A549 treated with Mapracorat at 1 μM for 4 hours (cell line): ENCODE measurements around the gene EME2. TPM values are rescaled to one million over a fixed set of nuclear protein-coding genes. Genes with fewer than 3 reads are reported as not detected.

Experiments used
- total RNA-seq: library from RNA; stranded (reverse); fragments of 200-300 nt; extraction: Qiagen RNA extraction; gene quantifications from 5 replicates; pipeline ENCODE4 v1.2.3, GENCODE V29; 2022

The EME2 gene, protein sequence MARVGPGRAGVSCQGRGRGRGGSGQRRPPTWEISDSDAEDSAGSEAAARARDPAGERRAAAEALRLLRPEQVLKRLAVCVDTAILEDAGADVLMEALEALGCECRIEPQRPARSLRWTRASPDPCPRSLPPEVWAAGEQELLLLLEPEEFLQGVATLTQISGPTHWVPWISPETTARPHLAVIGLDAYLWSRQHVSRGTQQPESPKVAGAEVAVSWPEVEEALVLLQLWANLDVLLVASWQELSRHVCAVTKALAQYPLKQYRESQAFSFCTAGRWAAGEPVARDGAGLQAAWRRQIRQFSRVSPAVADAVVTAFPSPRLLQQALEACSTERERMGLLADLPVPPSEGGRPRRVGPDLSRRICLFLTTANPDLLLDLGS
- total RNA-seq, result 6.0 to 12.0 TPM (median 10.0 TPM) in 5 replicates

GRCh38 chr16:1772362-1772907 lies at the start of gene EME2:
EME2 (plus strand) TSS chr16:1772810; CDS start chr16:1773228, 418 bp downstream.

DNA sequence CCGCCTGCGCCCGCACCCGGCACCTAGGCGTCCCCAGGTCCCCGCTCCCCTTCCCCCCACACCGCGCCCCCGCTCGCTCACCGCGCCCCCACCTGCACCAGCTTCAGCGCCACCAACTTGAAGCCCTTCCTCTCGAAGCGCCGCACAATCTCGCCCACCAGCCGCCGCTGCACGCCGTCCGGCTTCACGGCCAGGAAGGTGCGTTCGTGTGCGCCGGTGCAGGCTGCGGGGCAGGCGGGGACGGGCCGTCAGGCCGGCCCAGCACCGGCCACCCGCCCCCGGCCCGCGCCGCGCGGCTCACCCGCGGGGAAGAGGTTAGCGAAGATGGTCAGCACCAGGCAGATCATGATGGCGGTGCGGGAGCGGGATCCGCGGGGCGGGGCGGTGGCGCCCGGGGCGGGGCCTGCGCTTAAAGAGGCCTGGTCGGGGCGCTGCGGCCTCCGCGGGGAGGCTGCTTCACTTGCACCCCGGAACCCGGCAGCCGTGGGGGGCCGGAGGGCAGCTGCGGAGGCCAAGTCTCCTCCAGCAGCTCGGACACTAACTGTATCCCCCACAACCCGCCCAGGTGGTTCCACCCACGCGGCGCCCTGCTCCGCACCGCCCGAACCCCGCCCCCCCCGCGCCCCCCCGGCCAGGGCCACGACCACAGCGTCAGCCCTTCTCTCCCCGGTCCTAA lies 1.3 kb upstream of the EME2 start, which contains the start of gene NME3:
Gene NME3, minus strand, starts transcription at position 356 of the 676 bp plus-strand sequence. Its CDS starts 9 bp downstream, at position 347.

DNA sequence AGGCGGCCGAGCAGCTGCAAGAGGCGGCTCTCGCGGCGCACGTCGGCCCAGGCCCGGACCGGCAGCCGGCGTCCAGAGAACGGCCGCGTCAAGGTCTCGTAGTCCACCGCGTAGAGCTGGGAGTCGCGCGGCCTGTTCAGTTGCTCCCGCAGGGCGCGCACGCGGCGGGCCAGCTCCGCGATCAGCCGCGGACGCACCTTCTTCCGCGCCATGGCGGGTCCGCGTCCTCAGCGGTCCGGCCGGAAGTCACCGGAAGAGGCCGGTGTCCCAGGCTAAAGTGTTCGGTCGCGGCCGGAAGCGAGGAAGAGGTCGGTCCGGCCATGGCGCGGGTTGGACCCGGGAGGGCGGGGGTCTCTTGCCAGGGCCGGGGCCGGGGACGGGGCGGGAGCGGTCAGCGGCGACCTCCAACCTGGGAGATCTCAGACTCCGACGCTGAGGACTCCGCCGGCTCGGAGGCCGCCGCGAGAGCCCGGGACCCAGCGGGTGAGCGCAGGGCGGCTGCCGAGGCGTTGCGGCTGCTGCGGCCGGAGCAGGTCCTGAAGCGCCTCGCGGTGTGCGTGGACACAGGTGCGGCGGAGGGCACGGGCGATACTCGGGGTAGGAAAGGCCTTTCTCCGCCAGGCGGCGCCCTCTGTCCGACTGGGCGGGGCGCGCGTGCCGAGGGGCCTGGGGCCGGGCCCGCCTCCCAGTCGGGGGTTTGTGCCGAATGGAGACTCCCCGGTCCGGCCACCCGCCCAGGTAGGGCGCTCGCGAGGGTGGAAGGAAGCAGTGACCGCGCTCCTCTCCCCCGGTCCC lies 495 bp downstream of the EME2 start, which contains the start of gene MRPS34:
Gene MRPS34, minus strand, starts transcription at position 227 of the 795 bp plus-strand sequence. Its CDS starts 15 bp downstream, at position 212.

GRCh38 chr16:1782408-1783264 lies 10.0 kb downstream of the EME2 start, which contains the start of the genes NUBP2 and SPSB3:
NUBP2 (plus strand) TSS chr16:1782960; CDS start chr16:1783021, 61 bp downstream.
SPSB3 (minus strand) TSS chr16:1782571; CDS start chr16:1781483, 1,088 bp downstream.

DNA sequence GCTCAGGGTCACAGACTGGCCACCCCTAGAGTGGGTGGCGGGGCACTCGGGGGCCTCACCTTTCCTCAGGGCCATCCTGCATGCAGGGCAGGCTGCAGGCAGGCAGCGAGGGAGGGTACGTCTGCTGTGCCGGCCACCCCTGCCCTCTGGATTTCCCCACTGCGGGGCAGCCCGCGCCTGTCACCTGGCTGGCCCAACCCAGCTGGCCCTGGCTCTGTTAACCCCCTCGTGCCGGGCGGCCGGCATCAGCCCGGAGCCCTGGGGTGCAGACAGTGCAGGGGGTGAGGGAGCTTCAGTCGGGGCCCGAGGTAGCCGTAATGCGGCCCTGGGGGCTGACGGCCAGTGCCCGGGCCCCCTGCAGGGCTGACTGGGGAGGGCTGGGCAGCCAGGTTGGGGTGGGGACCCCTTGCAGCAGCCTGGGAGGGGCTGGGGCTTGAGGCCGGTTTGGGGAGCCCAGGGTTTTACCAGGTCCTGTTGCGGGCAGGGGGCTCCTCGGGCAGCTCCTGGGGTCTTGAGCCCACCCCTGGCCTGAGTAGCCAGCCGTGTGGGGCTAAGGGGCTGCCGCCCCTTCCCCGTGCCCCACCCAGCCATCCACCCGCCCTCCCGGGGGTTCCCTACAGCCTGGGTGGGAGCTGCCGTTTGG lies 21.1 kb downstream of the EME2 start, which contains the start of gene IGFALS:
Gene IGFALS, minus strand, starts transcription at position 128 of the 643 bp plus-strand sequence. Its CDS starts 53 bp downstream, at position 75.

Other genes starting within 250 kb of the EME2 start
- 0.17 to 0.20 TPM in 2 of 5 replicates, not detected in the others for gene TMEM204, start 239.1 kb upstream of the EME2 start, total RNA-seq
- gene IFT140, start 160.7 kb upstream of the EME2 start, total RNA-seq, result 7.7 to 9.0 TPM (median 8.6 TPM) in 5 replicates
- 10.2 to 21.1 TPM (median 15.9 TPM) in 5 replicates for gene CRAMP1, start 160.4 kb upstream of the EME2 start, total RNA-seq
- gene JPT2, start 94.5 kb upstream of the EME2 start, total RNA-seq, result 167 to 196 TPM (median 178 TPM) in 5 replicates
- gene MAPK8IP3, start 66.6 kb upstream of the EME2 start, total RNA-seq, result 40.7 to 70.6 TPM (median 60.8 TPM) in 5 replicates
- 31.2 to 64.7 TPM (median 62.4 TPM) in 5 replicates for gene NME3, start 1.3 kb upstream of the EME2 start, total RNA-seq
- gene MRPS34, start 324 bp downstream of the EME2 start, total RNA-seq, result 168 to 282 TPM (median 245 TPM) in 5 replicates
- 17.2 to 28.9 TPM (median 24.8 TPM) in 5 replicates for gene SPSB3, start 9.8 kb downstream of the EME2 start, total RNA-seq
- 53.4 to 92.2 TPM (median 81.1 TPM) in 5 replicates for gene NUBP2, start 10.2 kb downstream of the EME2 start, total RNA-seq
- 0.06 to 0.10 TPM (median 0.06 TPM) in 3 of 5 replicates, not detected in the others for gene IGFALS, start 20.9 kb downstream of the EME2 start, total RNA-seq
- 56.2 to 70.5 TPM (median 67.0 TPM) in 5 replicates for gene HAGH, start 54.0 kb downstream of the EME2 start, total RNA-seq
- gene FAHD1, start 54.4 kb downstream of the EME2 start, total RNA-seq, result 43.1 to 50.4 TPM (median 48.4 TPM) in 5 replicates
- 1.1 to 1.9 TPM (median 1.4 TPM) in 5 replicates for gene MEIOB, start 99.4 kb downstream of the EME2 start, total RNA-seq
- 1.5 to 3.1 TPM (median 2.8 TPM) in 5 replicates for gene HS3ST6, start 145.6 kb downstream of the EME2 start, total RNA-seq
- 34.0 to 45.3 TPM (median 40.5 TPM) in 5 replicates for gene MSRB1, start 170.4 kb downstream of the EME2 start, total RNA-seq
- gene RPL3L, start 181.9 kb downstream of the EME2 start, total RNA-seq, result 0.07 to 0.13 TPM in 2 of 5 replicates, not detected in the others
- gene NDUFB10, start 186.7 kb downstream of the EME2 start, total RNA-seq, result 241 to 346 TPM (median 257 TPM) in 5 replicates
- 3,564 to 5,547 TPM (median 5,202 TPM) in 5 replicates for gene RPS2, start 192.0 kb downstream of the EME2 start, total RNA-seq
- not detected in 5 replicates for gene RNF151, start 194.0 kb downstream of the EME2 start, total RNA-seq
- 31.8 to 43.4 TPM (median 38.1 TPM) in 5 replicates for gene TBL3, start 199.2 kb downstream of the EME2 start, total RNA-seq
- gene NOXO1, start 208.7 kb downstream of the EME2 start, total RNA-seq, result 0.19 to 0.38 TPM (median 0.26 TPM) in 4 of 5 replicates, not detected in the other
- 25.8 to 46.2 TPM (median 44.5 TPM) in 5 replicates for gene GFER, start 211.4 kb downstream of the EME2 start, total RNA-seq
- gene SYNGR3, start 217.2 kb downstream of the EME2 start, total RNA-seq, result 6.5 to 9.5 TPM (median 7.7 TPM) in 5 replicates
- gene ZNF598, start 237.0 kb downstream of the EME2 start, total RNA-seq, result 43.2 to 63.7 TPM (median 58.6 TPM) in 5 replicates
- 0.52 to 0.94 TPM (median 0.70 TPM) in 5 replicates for gene NPW, start 247.0 kb downstream of the EME2 start, total RNA-seq